Measurements from ENCODE around the gene MOSMO.

MOSMO gene

DNA sequence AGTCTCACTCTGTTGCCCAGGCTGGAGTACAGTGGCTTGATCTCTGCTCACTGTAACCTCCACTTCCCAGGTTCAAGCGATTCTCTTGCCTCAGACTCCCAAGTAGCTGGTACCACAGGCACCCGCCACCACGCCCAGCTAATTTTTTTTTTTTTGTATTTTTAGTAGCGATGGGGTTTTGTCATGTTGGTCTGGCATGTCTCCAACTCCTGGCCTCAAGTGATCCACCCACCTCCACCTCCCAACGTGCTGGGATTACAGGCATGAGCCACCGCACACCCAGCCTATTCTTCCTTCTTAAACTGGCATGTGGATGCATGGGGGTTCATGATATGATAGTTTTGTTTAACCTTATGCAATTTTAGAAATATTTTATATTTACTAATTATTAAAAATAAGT is 45.1 kb downstream of the MOSMO start:
- DNase-seq = no peak

GRCh38 chr16:22053921-22054341 is 46.0 kb downstream of the MOSMO start:
- DNase-seq = no peak

GRCh38 chr16:22054847-22055590 is 47.1 kb downstream of the MOSMO start:
- no peak for DNase-seq

DNA sequence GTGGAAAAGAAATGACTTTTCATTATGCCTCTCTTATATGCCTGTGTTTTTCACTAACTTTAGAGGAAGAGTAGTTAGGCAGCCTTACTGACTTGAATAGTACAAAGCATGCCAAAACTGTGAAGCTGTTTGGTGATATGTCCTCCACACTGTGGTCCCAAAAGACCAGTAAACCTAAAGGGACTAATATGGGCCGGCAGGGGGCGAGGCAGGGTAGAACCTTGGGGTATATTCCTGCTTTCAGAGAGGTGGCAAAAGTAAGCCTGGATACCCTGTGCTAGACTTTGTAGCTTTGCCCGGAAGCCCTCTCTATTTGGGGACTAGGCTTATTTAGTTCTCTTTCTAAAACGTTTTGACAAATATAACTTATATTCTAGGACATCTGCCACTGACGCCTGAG is 48.0 kb downstream of the MOSMO start:
- DNase-seq = no peak

DNA sequence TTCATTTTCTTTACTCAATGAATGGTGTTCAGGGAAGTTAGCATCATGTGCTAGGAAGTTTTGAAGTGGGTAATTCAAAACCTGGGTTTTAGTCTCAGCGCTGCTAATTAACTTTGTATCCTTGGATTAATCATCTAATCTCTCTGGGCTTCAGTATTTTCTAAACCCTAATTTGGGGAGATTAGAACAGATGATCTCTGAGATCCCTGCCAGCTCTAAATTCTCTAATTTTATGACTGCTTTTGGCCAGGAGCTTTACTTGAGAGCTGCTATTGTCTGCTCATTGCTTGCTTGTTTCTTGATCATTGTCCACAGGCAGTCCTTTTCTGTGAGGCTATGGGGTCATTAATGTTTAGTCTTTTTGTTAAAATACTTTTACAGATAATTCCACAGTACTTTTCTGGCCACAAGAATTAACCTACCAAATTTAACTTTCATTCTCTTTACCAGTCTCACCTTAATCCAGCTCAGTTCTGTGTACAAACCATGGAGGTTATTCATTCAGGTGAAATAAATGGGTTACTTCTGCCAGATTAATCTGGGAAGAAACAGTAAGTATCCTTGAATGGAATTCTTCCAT is 56.1 kb downstream of the MOSMO start:
- DNase-seq = no peak

- DNase-seq = no peak
Observed at GRCh38 chr16:22065252-22065651, 57.3 kb downstream of the MOSMO start.

DNA sequence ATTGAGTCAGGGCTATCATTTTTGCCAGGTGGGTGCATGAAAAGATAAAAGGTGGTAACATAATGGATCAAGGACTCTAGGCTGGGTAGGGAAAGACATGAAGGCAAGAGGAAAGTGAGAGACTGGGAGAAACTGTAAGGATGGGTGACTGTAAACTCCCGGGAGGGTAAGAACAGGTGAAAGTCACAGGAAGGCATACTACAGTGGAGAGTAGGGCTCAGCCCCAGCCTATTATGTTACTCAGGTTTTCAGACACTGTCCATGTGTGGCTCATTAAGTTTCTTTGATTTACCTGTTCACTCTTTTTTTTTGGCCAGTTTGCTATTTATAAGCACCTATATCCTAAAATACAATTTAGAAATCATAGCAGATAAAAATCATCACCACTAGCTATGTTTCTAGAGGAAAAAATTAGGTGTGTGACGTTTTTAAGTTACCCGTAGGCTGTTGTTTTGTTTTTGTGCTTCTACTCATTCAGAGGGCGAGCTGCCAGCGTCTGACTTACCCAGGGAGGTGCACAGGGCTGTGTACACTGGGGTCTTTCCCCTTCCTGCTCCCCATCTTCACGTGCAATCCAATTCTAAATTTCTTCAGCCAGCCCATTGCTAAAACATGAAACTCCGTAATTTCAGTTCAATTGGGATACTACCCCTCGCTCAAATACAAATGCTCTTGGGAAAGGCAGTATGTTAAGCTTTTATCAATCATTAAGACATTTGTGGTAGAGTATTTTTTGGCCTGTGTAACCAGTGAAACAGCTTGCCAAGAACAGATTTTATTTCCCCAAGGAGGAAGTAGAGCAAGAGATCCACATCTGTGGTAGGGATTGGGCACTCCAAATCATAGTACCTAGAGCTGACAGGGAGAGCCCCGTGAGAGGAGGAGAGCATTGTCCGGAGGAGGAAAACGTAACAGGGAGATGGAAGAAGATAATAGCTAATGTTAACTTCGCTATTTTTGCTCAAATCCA is 62.7 kb downstream of the MOSMO start:
- no peak for DNase-seq

GRCh38 chr16:22071331-22071910 is 63.5 kb downstream of the MOSMO start:
- peak; percentile 10 for DNase-seq

DNA sequence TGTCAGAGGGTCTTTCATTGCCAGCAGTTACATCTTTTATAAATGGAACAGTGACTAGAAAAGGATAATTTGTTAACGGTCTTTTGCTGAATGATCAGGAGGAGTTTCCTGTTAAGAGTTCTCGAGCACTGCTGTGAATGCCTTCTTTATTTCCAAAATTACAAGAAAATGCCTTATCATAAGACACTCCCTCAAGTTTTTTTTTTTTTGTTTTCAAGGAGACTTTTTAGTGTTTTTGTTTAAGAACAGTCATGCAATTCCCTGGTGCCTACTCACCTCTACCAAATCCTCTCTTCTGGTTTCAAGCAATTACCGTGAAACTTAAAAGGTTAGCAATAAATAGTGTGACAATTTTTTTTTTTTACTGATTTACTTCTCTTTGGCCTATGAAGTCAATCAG is 65.4 kb downstream of the MOSMO start:
- DNase-seq = no peak

GRCh38 chr16:22075043-22075757 is 67.3 kb downstream of the MOSMO start:
- DNase-seq = no peak

DNA sequence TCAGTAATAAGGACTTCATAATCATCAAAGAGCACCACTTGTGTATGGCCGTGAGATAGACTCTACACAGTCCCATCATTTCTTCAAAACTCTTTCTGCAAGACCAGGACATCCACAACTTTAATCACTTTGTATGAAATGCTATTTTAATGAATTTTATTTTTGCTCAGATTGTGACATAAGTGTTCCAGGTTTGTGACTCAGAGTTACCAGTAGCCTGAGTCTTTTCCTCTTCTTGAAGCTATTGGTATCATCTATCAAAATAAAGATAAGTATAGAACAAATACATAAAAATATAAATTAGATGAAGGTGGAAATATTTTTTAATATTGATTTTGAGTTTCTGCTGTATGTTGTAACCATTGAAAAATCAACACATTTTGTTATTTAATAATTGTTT is 67.9 kb downstream of the MOSMO start:
- DNase-seq = no peak

GRCh38 chr16:22077700-22078313 is 69.9 kb downstream of the MOSMO start:
- peak; percentile 43 for DNase-seq

- no peak for DNase-seq
Observed at GRCh38 chr16:22078656-22079055, 70.7 kb downstream of the MOSMO start.

DNA sequence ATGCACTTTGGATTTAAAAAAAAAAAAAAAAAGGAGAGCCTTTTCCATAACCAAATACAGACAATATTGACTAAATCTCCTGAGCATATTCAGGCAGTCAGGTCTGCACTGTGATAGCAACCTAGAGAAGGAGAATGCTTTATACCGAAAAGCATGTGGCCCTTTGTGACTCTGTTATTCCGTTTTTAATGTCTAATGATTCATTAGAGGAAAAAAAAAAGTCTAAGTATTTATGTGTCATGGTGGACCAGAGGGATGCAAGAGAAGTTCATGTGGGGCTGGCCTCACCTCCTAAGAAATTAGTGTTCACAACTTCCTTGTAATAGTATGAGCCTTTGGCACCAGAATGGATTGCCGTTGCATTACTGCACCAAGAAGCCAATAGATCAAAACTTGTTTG is 73.1 kb downstream of the MOSMO start:
- no peak for DNase-seq

DNA sequence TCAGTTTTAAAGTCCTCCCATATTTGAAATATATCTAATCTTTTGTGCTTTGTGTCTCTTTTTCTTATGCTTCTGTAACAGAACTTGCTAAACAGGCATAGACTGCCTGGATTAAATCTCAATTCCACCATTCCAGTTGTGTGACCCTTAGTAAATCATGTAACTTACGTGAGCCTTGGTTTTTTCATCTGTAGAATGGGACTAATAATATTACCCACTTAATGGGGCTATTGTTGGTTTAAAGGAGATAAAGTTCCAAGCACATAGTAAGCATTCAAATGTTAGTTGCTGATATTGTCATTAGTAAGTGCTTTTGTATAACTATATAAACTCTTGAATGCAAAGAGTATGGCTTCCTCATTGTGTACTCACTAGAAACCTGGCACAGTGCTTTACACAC is 78.5 kb downstream of the MOSMO start:
- DNase-seq = no peak

DNA sequence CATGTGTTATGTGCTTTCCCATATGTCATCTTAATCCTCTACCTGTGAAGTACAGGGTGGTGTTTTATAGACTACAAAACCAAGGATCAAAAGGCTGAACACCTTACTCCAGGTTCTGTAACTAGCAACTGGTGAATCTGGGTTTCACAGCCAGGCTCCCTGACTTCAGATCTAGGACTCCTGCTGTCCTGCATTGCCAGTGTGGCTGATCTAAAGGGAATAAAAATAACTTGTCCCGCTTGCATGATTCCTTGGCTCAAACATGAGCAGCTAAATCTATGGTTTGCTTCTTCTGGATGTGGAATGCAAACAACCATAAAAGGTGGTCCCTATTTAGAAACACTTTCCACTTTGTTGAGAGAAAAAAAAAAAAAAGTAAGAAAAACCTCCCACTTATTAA is 80.7 kb downstream of the MOSMO start:
- DNase-seq = no peak

- DNase-seq = no peak
Observed at GRCh38 chr16:22089910-22090309, 82.0 kb downstream of the MOSMO start.

GRCh38 chr16:22091721-22092120 is 83.8 kb downstream of the MOSMO start:
- DNase-seq = peak; percentile 43

- peak; percentile 74 for DNase-seq
Observed at GRCh38 chr16:22092143-22092933, 84.4 kb downstream of the MOSMO start, which contains the start of gene VWA3A. TSS of gene VWA3A (plus strand) at chr16:22092541. CDS start at chr16:22092638, 97 bp downstream.

- no peak for DNase-seq
Observed at GRCh38 chr16:22093331-22093730, 85.4 kb downstream of the MOSMO start.

DNA sequence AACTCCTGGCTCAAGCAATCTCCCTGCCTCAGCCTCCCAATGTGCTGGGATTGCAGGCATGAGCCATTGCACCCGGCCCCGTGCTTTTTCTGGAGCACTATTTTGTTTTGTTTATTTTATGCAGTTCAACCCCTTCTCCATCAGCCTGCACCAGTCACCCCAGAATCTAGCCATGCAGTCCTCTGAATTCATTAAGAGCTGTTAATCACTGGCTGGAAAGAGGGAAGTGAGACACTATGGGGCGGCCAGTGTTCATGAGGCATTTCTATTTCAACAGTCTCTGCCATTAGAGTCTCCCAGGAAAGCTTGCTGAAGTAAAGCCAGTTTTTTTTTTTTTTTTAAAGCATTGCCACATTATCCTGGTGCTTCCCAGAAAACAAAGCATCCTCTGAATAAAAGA is 86.1 kb downstream of the MOSMO start:
- DNase-seq = no peak
